H9 (cell line): ENCODE results near the gene TRAF2. TPM values are rescaled to one million over a fixed set of nuclear protein-coding genes. Genes with fewer than 3 reads are reported as not detected.

ENCODE experiments used
- DNase-seq: peaks from one replicate; pipeline ENCODE4 v3.0.0-alpha.2; 2017
- H2AFZ ChIP-seq: one replicate; pipeline ENCODE4 v1.6.1; 2013; ENCODE audit warnings: mild to moderate bottlenecking, low read length, control low read depth, moderate library complexity
- H2AK5ac ChIP-seq: 2 replicates; pipeline ENCODE4 v1.6.1; 2013; ENCODE audit warnings: low read length, control low read depth, mixed read lengths; ENCODE audit not compliant: insufficient read length
- H2BK120ac ChIP-seq: one replicate; pipeline ENCODE4 v1.6.1; 2013; ENCODE audit warnings: low read depth, mild to moderate bottlenecking, low read length, control low read depth, inconsistent platforms; ENCODE audit not compliant: poor library complexity, severe bottlenecking
- H2BK12ac ChIP-seq: 2 replicates; pipeline ENCODE4 v1.6.1; 2013; ENCODE audit warnings: low read length, control low read depth, mixed read lengths, low read depth; ENCODE audit not compliant: insufficient read length
- H2BK15ac ChIP-seq: 2 replicates; pipeline ENCODE4 v1.6.1; 2013; ENCODE audit warnings: low read depth, low read length, control low read depth
- H2BK20ac ChIP-seq: one replicate; pipeline ENCODE4 v1.6.1; 2013; ENCODE audit warnings: low read depth, mild to moderate bottlenecking, low read length, control low read depth, inconsistent platforms; ENCODE audit not compliant: poor library complexity, severe bottlenecking
- H2BK5ac ChIP-seq: 2 replicates; pipeline ENCODE4 v1.6.1; 2013; ENCODE audit warnings: low read length, control low read depth, mixed read lengths; ENCODE audit not compliant: insufficient read length
- H3K14ac ChIP-seq: 2 replicates; pipeline ENCODE4 v1.6.1; 2013; ENCODE audit warnings: low read length, control low read depth; ENCODE audit not compliant: insufficient read depth
- H3K18ac ChIP-seq: 2 replicates; pipeline ENCODE4 v1.6.1; 2013; ENCODE audit warnings: low read depth, mild to moderate bottlenecking, mixed read lengths, low read length, control low read depth; ENCODE audit not compliant: insufficient read length
- H3K23ac ChIP-seq: 2 replicates; pipeline ENCODE4 v1.6.1; 2013; ENCODE audit warnings: low read length, control low read depth, mixed read lengths, low read depth; ENCODE audit not compliant: insufficient read length
- H3K23me2 ChIP-seq: 2 replicates; pipeline ENCODE4 v1.6.1; 2013; ENCODE audit warnings: low read depth, mild to moderate bottlenecking, mixed read lengths, low read length, control low read depth; ENCODE audit not compliant: insufficient read length, poor library complexity, severe bottlenecking
- H3K27ac ChIP-seq: 2 replicates; pipeline ENCODE4 v1.5.1; 2013; ENCODE audit warnings: low read length, control low read depth, mixed read lengths, low read depth; ENCODE audit not compliant: insufficient read length
- H3K27me3 ChIP-seq: 2 replicates; pipeline ENCODE4 v1.6.1; 2013; ENCODE audit warnings: low read length, control low read depth, inconsistent platforms; ENCODE audit not compliant: insufficient read depth
- H3K4ac ChIP-seq: 2 replicates; pipeline ENCODE4 v1.6.1; 2013; ENCODE audit warnings: low read depth, mild to moderate bottlenecking, control low read depth, inconsistent platforms, low read length, moderate library complexity
- H3K4me1 ChIP-seq: 2 replicates; pipeline ENCODE4 v1.6.1; 2013; ENCODE audit warnings: low read length, control low read depth, inconsistent platforms; ENCODE audit not compliant: insufficient read depth
- H3K4me2 ChIP-seq: 2 replicates; pipeline ENCODE4 v1.6.1; 2013; ENCODE audit warnings: low read length, control low read depth, mixed read lengths; ENCODE audit not compliant: insufficient read length, insufficient read depth
- H3K56ac ChIP-seq: 2 replicates; pipeline ENCODE4 v1.6.1; 2013; ENCODE audit warnings: low read depth, mild to moderate bottlenecking, mixed read lengths, low read length, control low read depth; ENCODE audit not compliant: insufficient read length
- H3K79me1 ChIP-seq: 2 replicates; pipeline ENCODE4 v1.6.1; 2013; ENCODE audit warnings: low read depth, mild to moderate bottlenecking, moderate library complexity, low read length, control low read depth, inconsistent platforms; ENCODE audit not compliant: insufficient read depth, poor library complexity, severe bottlenecking
- H3K79me2 ChIP-seq: 2 replicates; pipeline ENCODE4 v1.6.1; 2013; ENCODE audit warnings: low read length, control low read depth, inconsistent platforms; ENCODE audit not compliant: insufficient read depth
- H3K9ac ChIP-seq: 2 replicates; pipeline ENCODE4 v1.6.1; 2013; ENCODE audit warnings: low read length, control low read depth, mixed read lengths; ENCODE audit not compliant: insufficient read length; ENCODE audit errors: extremely low read depth
- H3K9me3 ChIP-seq: one replicate; pipeline ENCODE4 v1.6.1; 2013; ENCODE audit warnings: low read depth, low read length, inconsistent platforms; ENCODE audit not compliant: control insufficient read depth
- H3T11ph ChIP-seq: one replicate; pipeline ENCODE4 v1.6.1; 2013; ENCODE audit warnings: mild to moderate bottlenecking, low read length, control low read depth, inconsistent platforms
- H4K20me1 ChIP-seq: one replicate; pipeline ENCODE4 v1.6.1; 2013; ENCODE audit not compliant: control insufficient read depth, insufficient read length, insufficient read depth
- H4K5ac ChIP-seq: 2 replicates; pipeline ENCODE4 v1.6.1; 2013; ENCODE audit warnings: low read depth, mild to moderate bottlenecking, mixed read lengths, low read length, control low read depth; ENCODE audit not compliant: insufficient read length
- H4K8ac ChIP-seq: replicated peaks from 2 replicates; pipeline ENCODE4 v1.6.1; 2013; ENCODE audit warnings: low read length, control low read depth, mixed read lengths, low read depth; ENCODE audit not compliant: insufficient read length
- H4K91ac ChIP-seq: 2 replicates; pipeline ENCODE4 v1.6.1; 2013; ENCODE audit warnings: low read depth, mild to moderate bottlenecking, moderate library complexity, mixed read lengths, low read length, control low read depth; ENCODE audit not compliant: insufficient read length
- H3K27ac Mint-ChIP-seq, 3 experiments: 2 replicates in 2 of 3; 3 replicates in 1 of 3; pipeline ENCODE4 v1.8.0; 2020 to 2021; ENCODE audit warnings: mixed read lengths in 3 of 3, mild to moderate bottlenecking in 1 of 3, moderate library complexity in 1 of 3
- H3K27me3 Mint-ChIP-seq: 2 replicates; pipeline ENCODE4 v1.8.0; 2021; ENCODE audit warnings: low read depth, mild to moderate bottlenecking, moderate library complexity, mixed read lengths
- H3K36me3 Mint-ChIP-seq, 3 experiments: 2 replicates in 2 of 3; 3 replicates in 1 of 3; pipeline ENCODE4 v1.8.0; 2020 to 2021; ENCODE audit warnings: low read depth in 3 of 3, mixed read lengths in 3 of 3; ENCODE audit not compliant: insufficient read depth in 1 of 3
- H3K4me1 Mint-ChIP-seq, 2 experiments: 2 replicates each; pipeline ENCODE4 v1.8.0; 2020; ENCODE audit warnings: mixed read lengths in 2 of 2
- H3K4me3 Mint-ChIP-seq, 2 experiments: 2 replicates in 1 of 2; 3 replicates in 1 of 2; pipeline ENCODE4 v1.8.0; 2020 to 2021; ENCODE audit warnings: mild to moderate bottlenecking in 2 of 2, mixed read lengths in 2 of 2, moderate library complexity in 1 of 2
- H3K9me3 Mint-ChIP-seq, 2 experiments: 2 replicates in 1 of 2; 3 replicates in 1 of 2; pipeline ENCODE4 v1.8.0; 2020; ENCODE audit warnings: mild to moderate bottlenecking in 2 of 2, mixed read lengths in 2 of 2, moderate library complexity in 1 of 2
- WGBS: extraction: QIAGEN DNeasy Blood & Tissue Kit; methylation state at CpG from one replicate; pipeline ENCODE4 v1.1.7; 2013; ENCODE audit warnings: missing lambda C conversion rate, low lambda C conversion rate, mixed read lengths; ENCODE audit not compliant: insufficient read length; ENCODE audit errors: extremely low coverage; 5-methylcytosine and 5-hydroxymethylcytosine counted together
- total RNA-seq: library from RNA; stranded (reverse); gene quantifications from 2 replicates; pipeline ENCODE4 v1.2.1, GENCODE V29; 2021
- TF ChIP-seq, protein P1 (sequence below): fragments of 200-600 bp; sonication (generic); conservative IDR thresholded peaks from 3 replicates; pipeline ENCODE4 v1.8.0; 2021; ENCODE audit warnings: antibody characterized with exemption, mild to moderate bottlenecking

Gene TRAF2
- total RNA-seq, 1 experiment from 2014 or later = 48.8 TPM

DNA sequence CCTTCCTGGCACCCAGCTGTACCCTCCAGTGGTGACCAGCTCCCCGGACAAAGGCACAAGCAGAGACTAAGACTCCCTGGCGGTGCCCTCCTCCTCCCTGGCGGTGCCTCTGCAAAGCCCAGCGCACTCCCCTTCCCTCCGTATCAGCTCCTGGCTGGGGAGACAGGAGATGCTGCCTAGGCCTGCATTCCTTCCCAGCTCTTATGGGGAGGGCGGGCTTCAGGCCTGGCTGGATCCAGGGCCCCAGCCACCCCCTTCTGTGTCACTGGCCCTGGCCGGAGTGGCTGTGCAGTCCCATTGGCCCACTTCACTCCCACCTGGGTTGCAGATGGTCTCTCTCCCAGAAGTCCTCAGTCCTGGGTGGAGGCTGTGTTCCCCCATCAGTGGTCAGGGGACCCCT is 72.2 kb downstream of the TRAF2 start:
- no peaks in the 10 kb centered on the region for H3K4me1 ChIP-seq
- H2BK15ac ChIP-seq = no peak overlapping the region
- H4K91ac ChIP-seq = no peak overlapping the region
- H3K4ac ChIP-seq = no peak overlapping the region
- H3K27me3 ChIP-seq = no peaks in the 10 kb centered on the region
- Mint-ChIP-seq H3K27ac (no peak overlapping the region), H3K36me3 (no peaks in the 10 kb centered on the region; a peak in 1 of 7 replicates), H3K27me3 (peaks cover 8% of the 10 kb centered on the region), H3K4me3 (no peak overlapping the region), H3K9me3 (peaks cover 6% of the 10 kb centered on the region in 2 experiments; a peak in 4 of 5 replicates), H3K4me1 (0 out of 4 replicates have a peak, but pooled peaks cover 0 to 2% of the 10 kb centered on the region in 2 experiments)
- no peak overlapping the region for H2BK120ac ChIP-seq
- TF ChIP-seq, protein P1, sequence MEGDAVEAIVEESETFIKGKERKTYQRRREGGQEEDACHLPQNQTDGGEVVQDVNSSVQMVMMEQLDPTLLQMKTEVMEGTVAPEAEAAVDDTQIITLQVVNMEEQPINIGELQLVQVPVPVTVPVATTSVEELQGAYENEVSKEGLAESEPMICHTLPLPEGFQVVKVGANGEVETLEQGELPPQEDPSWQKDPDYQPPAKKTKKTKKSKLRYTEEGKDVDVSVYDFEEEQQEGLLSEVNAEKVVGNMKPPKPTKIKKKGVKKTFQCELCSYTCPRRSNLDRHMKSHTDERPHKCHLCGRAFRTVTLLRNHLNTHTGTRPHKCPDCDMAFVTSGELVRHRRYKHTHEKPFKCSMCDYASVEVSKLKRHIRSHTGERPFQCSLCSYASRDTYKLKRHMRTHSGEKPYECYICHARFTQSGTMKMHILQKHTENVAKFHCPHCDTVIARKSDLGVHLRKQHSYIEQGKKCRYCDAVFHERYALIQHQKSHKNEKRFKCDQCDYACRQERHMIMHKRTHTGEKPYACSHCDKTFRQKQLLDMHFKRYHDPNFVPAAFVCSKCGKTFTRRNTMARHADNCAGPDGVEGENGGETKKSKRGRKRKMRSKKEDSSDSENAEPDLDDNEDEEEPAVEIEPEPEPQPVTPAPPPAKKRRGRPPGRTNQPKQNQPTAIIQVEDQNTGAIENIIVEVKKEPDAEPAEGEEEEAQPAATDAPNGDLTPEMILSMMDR = no peak
- no peak overlapping the region for H2BK5ac ChIP-seq
- H3K9me3 ChIP-seq = no peaks in the 10 kb centered on the region
- no peak overlapping the region for H3K27ac ChIP-seq
- H4K5ac ChIP-seq = no peak overlapping the region
- no peak overlapping the region for H3K14ac ChIP-seq
- H2AK5ac ChIP-seq = no peak overlapping the region
- no peak overlapping the region for H2AFZ ChIP-seq
- no peak overlapping the region for H2BK12ac ChIP-seq
- no peak overlapping the region for H3K56ac ChIP-seq
- H3K4me2 ChIP-seq = no peak overlapping the region
- no peak overlapping the region for H2BK20ac ChIP-seq
- H3K79me2 ChIP-seq = no peaks in the 10 kb centered on the region
- no peaks in the 10 kb centered on the region for H3K79me1 ChIP-seq
- DNase-seq = no peak
- H4K20me1 ChIP-seq = peaks cover 2% of the 10 kb centered on the region
- H3K23me2 ChIP-seq = no peaks in the 10 kb centered on the region
- H3K23ac ChIP-seq = no peak overlapping the region
- WGBS = no CpG with 5 or more reads among the region's 7 CpGs
- no peak overlapping the region for H3K9ac ChIP-seq
- no peak overlapping the region for H3K18ac ChIP-seq
- no peak overlapping the region for H3T11ph ChIP-seq
- H4K8ac ChIP-seq = no peak overlapping the region
